GM23338 (cell line): Measurements from ENCODE around the gene PFKFB1. TPM values are rescaled to one million over a fixed set of nuclear protein-coding genes. Genes with fewer than 3 reads are reported as not detected.

ENCODE experiments used
- ATAC-seq: fragments of 200-7000 bp; cut with Tn5 transposase; 3 replicates; pipeline ENCODE4 v1.9.1; 2020
- DNase-seq: peaks from one replicate; pipeline ENCODE4 v3.0.0-alpha.2; 2015; ENCODE audit warnings: low spot score
- H2AFZ ChIP-seq: fragments of 200-600 bp; sonication (generic); 2 replicates; pipeline ENCODE4 v1.8.0; 2016; ENCODE audit warnings: antibody characterized with exemption, mild to moderate bottlenecking, moderate library complexity
- H3F3A ChIP-seq: fragments of 200-600 bp; sonication (generic); replicated peaks from 2 replicates; pipeline ENCODE4 v1.8.0; 2017; ENCODE audit warnings: antibody characterized with exemption, mixed run types, low read depth
- H3K27ac ChIP-seq: fragments of 200-600 bp; sonication (generic); 2 replicates; pipeline ENCODE4 v1.6.1; 2016; ENCODE audit warnings: low read depth
- H3K27me3 ChIP-seq: fragments of 200-600 bp; sonication (generic); 2 replicates; pipeline ENCODE4 v1.8.0; 2016; ENCODE audit warnings: mild to moderate bottlenecking, mixed run types, moderate library complexity; ENCODE audit not compliant: insufficient read depth
- H3K36me3 ChIP-seq: fragments of 200-600 bp; sonication (generic); 2 replicates; pipeline ENCODE4 v1.8.0; 2016; ENCODE audit warnings: mild to moderate bottlenecking; ENCODE audit not compliant: insufficient read depth
- H3K4me1 ChIP-seq: fragments of 200-600 bp; sonication (generic); 2 replicates; pipeline ENCODE4 v1.8.0; 2016; ENCODE audit warnings: mild to moderate bottlenecking, moderate library complexity; ENCODE audit not compliant: insufficient read depth
- H3K4me2 ChIP-seq: fragments of 200-600 bp; sonication (generic); 2 replicates; pipeline ENCODE4 v1.7.1; 2017; ENCODE audit warnings: mixed run types
- H3K4me3 ChIP-seq: fragments of 200-600 bp; sonication (generic); 2 replicates; pipeline ENCODE4 v1.6.1; 2016; ENCODE audit warnings: mixed run types
- H3K79me2 ChIP-seq: fragments of 200-600 bp; sonication (generic); replicated peaks from 2 replicates; pipeline ENCODE4 v1.8.0; 2017; ENCODE audit warnings: mild to moderate bottlenecking; ENCODE audit not compliant: insufficient read depth
- H3K9me2 ChIP-seq: fragments of 200-600 bp; sonication (generic); 2 replicates; pipeline ENCODE4 v1.8.0; 2017; ENCODE audit not compliant: insufficient read depth
- H4K20me1 ChIP-seq: fragments of 200-600 bp; sonication (generic); replicated peaks from 2 replicates; pipeline ENCODE4 v1.8.0; 2017; ENCODE audit warnings: mild to moderate bottlenecking; ENCODE audit not compliant: insufficient read depth
- H3K27ac Mint-ChIP-seq: 2 replicates; pipeline ENCODE4 v1.8.0; 2020; ENCODE audit warnings: inconsistent platforms, mild to moderate bottlenecking, moderate library complexity, mixed read lengths
- H3K27me3 Mint-ChIP-seq: 3 replicates; pipeline ENCODE4 v1.8.0; 2022; ENCODE audit warnings: low read depth, mild to moderate bottlenecking, moderate library complexity, mixed read lengths, inconsistent platforms; ENCODE audit not compliant: insufficient read depth, poor library complexity
- H3K36me3 Mint-ChIP-seq: 3 replicates; pipeline ENCODE4 v1.8.0; 2021; ENCODE audit warnings: low read depth, mild to moderate bottlenecking, inconsistent platforms, moderate library complexity, mixed read lengths
- H3K4me1 Mint-ChIP-seq: 3 replicates; pipeline ENCODE4 v1.8.0; 2020; ENCODE audit warnings: mild to moderate bottlenecking, inconsistent platforms, mixed read lengths
- H3K4me3 Mint-ChIP-seq: 3 replicates; pipeline ENCODE4 v1.8.0; 2021; ENCODE audit warnings: moderate library complexity, mild to moderate bottlenecking, inconsistent platforms, mixed read lengths
- H3K9me3 Mint-ChIP-seq: 3 replicates; pipeline ENCODE4 v1.8.0; 2020; ENCODE audit warnings: moderate library complexity, mild to moderate bottlenecking, inconsistent platforms, mixed read lengths
- CREB1 ChIP-seq: fragments of 250-450 bp; sonication (Bioruptor Pico); IDR thresholded peaks from 2 replicates; pipeline ENCODE4 v1.5.0; 2020; ENCODE audit warnings: low read depth, mild to moderate bottlenecking, moderate library complexity
- EZH2 ChIP-seq: fragments of 200-600 bp; sonication (generic); IDR thresholded peaks from one replicate; pipeline ENCODE4 v1.8.0; 2017; ENCODE audit warnings: antibody characterized with exemption, mild to moderate bottlenecking, low read depth; ENCODE audit not compliant: unreplicated experiment
- EZH2phosphoT487 ChIP-seq: fragments of 200-600 bp; sonication (generic); IDR thresholded peaks from one replicate; pipeline ENCODE4 v1.8.1; 2018; ENCODE audit warnings: antibody characterized with exemption; ENCODE audit not compliant: unreplicated experiment
- JUNB ChIP-seq: IDR thresholded peaks from one replicate; pipeline ENCODE4 v1.6.1; 2016; ENCODE audit warnings: antibody characterized with exemption; ENCODE audit not compliant: unreplicated experiment
- NANOG ChIP-seq: IDR thresholded peaks from 2 replicates; pipeline ENCODE4 v1.6.1; 2016; ENCODE audit warnings: antibody characterized with exemption, borderline replicate concordance
- POLR2AphosphoS5 ChIP-seq: IDR thresholded peaks from 2 replicates; pipeline ENCODE4 v1.6.1; 2016; ENCODE audit warnings: antibody characterized with exemption, low read depth
- REST ChIP-seq: IDR thresholded peaks from one replicate; pipeline ENCODE4 v1.6.1; 2018; ENCODE audit warnings: antibody characterized with exemption; ENCODE audit not compliant: unreplicated experiment
- STAT1 ChIP-seq: IDR thresholded peaks from one replicate; pipeline ENCODE4 v1.6.1; 2016; ENCODE audit warnings: antibody characterized with exemption; ENCODE audit not compliant: unreplicated experiment
- ZNF114 ChIP-seq: fragments of 250-450 bp; sonication (Bioruptor Pico); IDR thresholded peaks from 2 replicates; pipeline ENCODE4 v1.5.0; 2020; ENCODE audit warnings: mild to moderate bottlenecking, moderate library complexity
- ZNF331 ChIP-seq: fragments of 250-450 bp; sonication (Bioruptor Pico); IDR thresholded peaks from 2 replicates; pipeline ENCODE4 v1.5.0; 2020; ENCODE audit warnings: low read depth, mild to moderate bottlenecking, moderate library complexity
- polyA plus RNA-seq: library from polyadenylated mRNA; unstranded; fragments of >200 nt; fragmentation: Nextera tagmentation; extraction: Ambion mirVana; gene quantifications from 2 replicates; pipeline ENCODE4 v1.2.1, GENCODE V29; 2016
- total RNA-seq: library from RNA; depleted of rRNA; stranded (reverse); fragments of >200 nt; shearing (Covaris generic); gene quantifications from 2 replicates; pipeline ENCODE4 v1.2.3, GENCODE V29; 2014
- TF ChIP-seq, protein P1 (sequence below): fragments of 250-450 bp; sonication (Bioruptor Pico); IDR thresholded peaks from 2 replicates; pipeline ENCODE4 v1.5.0; 2020; ENCODE audit warnings: mild to moderate bottlenecking, moderate library complexity
- TF ChIP-seq, protein P2 (sequence below), 2 experiments: fragments of 200-600 bp in 1 of 2; sonication (generic) in 1 of 2; conservative IDR thresholded peaks; 2 replicates each; pipeline versions ENCODE4 v1.5.1 to v1.6.1; 2016 to 2017; ENCODE audit warnings: antibody characterized with exemption in 2 of 2, low read depth in 2 of 2, mild to moderate bottlenecking in 2 of 2, moderate library complexity in 1 of 2
- TF ChIP-seq, protein P3 (sequence below): IDR thresholded peaks from 2 replicates; pipeline ENCODE4 v1.6.1; 2016; ENCODE audit warnings: antibody characterized with exemption

PFKFB1 gene
- total and polyA plus RNA-seq, 2 experiments from 2014 or later = not detected

- Histone ChIP-seq H3K27ac (no peak overlapping the region), H3K27me3 (no peaks in the 10 kb centered on the region), H2AFZ (no peak overlapping the region), H4K20me1 (no peaks in the 10 kb centered on the region), H3K36me3 (no peaks in the 10 kb centered on the region), H3K4me1 (peaks cover 9% of the 10 kb centered on the region; the same call in 1 of the 2 replicates), H3K4me3 (no peak overlapping the region), H3K79me2 (no peaks in the 10 kb centered on the region), H3K4me2 (no peak overlapping the region), H3F3A (no peaks in the 10 kb centered on the region), H3K9me2 (no peaks in the 10 kb centered on the region)
- no peak overlapping the region for H3K4me3 Mint-ChIP-seq
- H3K9me3 Mint-ChIP-seq = no peaks in the 10 kb centered on the region
- no peaks in the 10 kb centered on the region for H3K36me3 Mint-ChIP-seq
- TF ChIP-seq ZNF114 (CRISPR knock-in tag) (no peak), NANOG (no peak), POLR2AphosphoS5 (no peak), JUNB (no peak), EZH2 (no peak), CREB1 (CRISPR knock-in tag) (no peak), REST (no peak), ZNF331 (CRISPR knock-in tag) (no peak), STAT1 (no peak), EZH2phosphoT487 (no peak)
- TF ChIP-seq, protein P1, sequence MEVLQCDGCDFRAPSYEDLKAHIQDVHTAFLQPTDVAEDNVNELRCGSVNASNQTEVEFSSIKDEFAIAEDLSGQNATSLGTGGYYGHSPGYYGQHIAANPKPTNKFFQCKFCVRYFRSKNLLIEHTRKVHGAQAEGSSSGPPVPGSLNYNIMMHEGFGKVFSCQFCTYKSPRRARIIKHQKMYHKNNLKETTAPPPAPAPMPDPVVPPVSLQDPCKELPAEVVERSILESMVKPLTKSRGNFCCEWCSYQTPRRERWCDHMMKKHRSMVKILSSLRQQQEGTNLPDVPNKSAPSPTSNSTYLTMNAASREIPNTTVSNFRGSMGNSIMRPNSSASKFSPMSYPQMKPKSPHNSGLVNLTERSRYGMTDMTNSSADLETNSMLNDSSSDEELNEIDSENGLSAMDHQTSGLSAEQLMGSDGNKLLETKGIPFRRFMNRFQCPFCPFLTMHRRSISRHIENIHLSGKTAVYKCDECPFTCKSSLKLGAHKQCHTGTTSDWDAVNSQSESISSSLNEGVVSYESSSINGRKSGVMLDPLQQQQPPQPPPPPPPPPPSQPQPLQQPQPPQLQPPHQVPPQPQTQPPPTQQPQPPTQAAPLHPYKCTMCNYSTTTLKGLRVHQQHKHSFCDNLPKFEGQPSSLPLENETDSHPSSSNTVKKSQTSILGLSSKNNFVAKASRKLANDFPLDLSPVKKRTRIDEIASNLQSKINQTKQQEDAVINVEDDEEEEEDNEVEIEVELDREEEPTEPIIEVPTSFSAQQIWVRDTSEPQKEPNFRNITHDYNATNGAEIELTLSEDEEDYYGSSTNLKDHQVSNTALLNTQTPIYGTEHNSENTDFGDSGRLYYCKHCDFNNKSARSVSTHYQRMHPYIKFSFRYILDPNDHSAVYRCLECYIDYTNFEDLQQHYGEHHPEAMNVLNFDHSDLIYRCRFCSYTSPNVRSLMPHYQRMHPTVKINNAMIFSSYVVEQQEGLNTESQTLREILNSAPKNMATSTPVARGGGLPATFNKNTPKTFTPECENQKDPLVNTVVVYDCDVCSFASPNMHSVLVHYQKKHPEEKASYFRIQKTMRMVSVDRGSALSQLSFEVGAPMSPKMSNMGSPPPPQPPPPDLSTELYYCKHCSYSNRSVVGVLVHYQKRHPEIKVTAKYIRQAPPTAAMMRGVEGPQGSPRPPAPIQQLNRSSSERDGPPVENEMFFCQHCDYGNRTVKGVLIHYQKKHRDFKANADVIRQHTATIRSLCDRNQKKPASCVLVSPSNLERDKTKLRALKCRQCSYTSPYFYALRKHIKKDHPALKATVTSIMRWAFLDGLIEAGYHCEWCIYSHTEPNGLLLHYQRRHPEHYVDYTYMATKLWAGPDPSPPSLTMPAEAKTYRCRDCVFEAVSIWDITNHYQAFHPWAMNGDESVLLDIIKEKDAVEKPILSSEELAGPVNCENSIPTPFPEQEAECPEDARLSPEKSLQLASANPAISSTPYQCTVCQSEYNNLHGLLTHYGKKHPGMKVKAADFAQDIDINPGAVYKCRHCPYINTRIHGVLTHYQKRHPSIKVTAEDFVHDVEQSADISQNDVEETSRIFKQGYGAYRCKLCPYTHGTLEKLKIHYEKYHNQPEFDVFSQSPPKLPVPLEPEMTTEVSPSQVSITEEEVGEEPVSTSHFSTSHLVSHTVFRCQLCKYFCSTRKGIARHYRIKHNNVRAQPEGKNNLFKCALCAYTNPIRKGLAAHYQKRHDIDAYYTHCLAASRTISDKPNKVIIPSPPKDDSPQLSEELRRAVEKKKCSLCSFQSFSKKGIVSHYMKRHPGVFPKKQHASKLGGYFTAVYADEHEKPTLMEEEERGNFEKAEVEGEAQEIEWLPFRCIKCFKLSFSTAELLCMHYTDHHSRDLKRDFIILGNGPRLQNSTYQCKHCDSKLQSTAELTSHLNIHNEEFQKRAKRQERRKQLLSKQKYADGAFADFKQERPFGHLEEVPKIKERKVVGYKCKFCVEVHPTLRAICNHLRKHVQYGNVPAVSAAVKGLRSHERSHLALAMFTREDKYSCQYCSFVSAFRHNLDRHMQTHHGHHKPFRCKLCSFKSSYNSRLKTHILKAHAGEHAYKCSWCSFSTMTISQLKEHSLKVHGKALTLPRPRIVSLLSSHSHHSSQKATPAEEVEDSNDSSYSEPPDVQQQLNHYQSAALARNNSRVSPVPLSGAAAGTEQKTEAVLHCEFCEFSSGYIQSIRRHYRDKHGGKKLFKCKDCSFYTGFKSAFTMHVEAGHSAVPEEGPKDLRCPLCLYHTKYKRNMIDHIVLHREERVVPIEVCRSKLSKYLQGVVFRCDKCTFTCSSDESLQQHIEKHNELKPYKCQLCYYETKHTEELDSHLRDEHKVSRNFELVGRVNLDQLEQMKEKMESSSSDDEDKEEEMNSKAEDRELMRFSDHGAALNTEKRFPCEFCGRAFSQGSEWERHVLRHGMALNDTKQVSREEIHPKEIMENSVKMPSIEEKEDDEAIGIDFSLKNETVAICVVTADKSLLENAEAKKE (CRISPR knock-in tag) = no peak
- TF ChIP-seq, protein P2, sequence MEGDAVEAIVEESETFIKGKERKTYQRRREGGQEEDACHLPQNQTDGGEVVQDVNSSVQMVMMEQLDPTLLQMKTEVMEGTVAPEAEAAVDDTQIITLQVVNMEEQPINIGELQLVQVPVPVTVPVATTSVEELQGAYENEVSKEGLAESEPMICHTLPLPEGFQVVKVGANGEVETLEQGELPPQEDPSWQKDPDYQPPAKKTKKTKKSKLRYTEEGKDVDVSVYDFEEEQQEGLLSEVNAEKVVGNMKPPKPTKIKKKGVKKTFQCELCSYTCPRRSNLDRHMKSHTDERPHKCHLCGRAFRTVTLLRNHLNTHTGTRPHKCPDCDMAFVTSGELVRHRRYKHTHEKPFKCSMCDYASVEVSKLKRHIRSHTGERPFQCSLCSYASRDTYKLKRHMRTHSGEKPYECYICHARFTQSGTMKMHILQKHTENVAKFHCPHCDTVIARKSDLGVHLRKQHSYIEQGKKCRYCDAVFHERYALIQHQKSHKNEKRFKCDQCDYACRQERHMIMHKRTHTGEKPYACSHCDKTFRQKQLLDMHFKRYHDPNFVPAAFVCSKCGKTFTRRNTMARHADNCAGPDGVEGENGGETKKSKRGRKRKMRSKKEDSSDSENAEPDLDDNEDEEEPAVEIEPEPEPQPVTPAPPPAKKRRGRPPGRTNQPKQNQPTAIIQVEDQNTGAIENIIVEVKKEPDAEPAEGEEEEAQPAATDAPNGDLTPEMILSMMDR (conservative IDR thresholded peaks at IDR 0.05; ENCODE audit: low read depth in 2 of 2) = no peak
- TF ChIP-seq, protein P3, sequence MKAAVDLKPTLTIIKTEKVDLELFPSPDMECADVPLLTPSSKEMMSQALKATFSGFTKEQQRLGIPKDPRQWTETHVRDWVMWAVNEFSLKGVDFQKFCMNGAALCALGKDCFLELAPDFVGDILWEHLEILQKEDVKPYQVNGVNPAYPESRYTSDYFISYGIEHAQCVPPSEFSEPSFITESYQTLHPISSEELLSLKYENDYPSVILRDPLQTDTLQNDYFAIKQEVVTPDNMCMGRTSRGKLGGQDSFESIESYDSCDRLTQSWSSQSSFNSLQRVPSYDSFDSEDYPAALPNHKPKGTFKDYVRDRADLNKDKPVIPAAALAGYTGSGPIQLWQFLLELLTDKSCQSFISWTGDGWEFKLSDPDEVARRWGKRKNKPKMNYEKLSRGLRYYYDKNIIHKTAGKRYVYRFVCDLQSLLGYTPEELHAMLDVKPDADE = no peak
- no peak overlapping the region for H3K27ac Mint-ChIP-seq
- H3K4me1 Mint-ChIP-seq = peaks cover 17% of the 10 kb centered on the region
- ATAC-seq (no peak), DNase-seq (no peak)
- H3K27me3 Mint-ChIP-seq = no peaks in the 10 kb centered on the region
These were observed 32.2 kb upstream of the PFKFB1 start for GRCh38 chrX:55026143-55026542.
